Fibroblast of lung (primary cell): ENCODE data around the gene ARHGDIG. TPM values are rescaled to one million over a fixed set of nuclear protein-coding genes. Genes with fewer than 3 reads are reported as not detected.

ENCODE experiments used
- DNase-seq, 2 donors: peaks; one replicate each; pipeline versions ENCODE4 v3.0.0 to v3.0.0-alpha.2; 2010; ENCODE audit warnings: low read depth in 2 of 2
- H2AFZ ChIP-seq: 2 replicates; pipeline ENCODE4 v1.5.1; 2012; ENCODE audit warnings: low read length, control low read depth, inconsistent platforms
- H3K27ac ChIP-seq: 2 replicates; pipeline ENCODE4 v1.5.1; 2011; ENCODE audit warnings: low read length, control low read depth; ENCODE audit not compliant: insufficient read depth
- H3K27me3 ChIP-seq: 2 replicates; pipeline ENCODE4 v1.5.1; 2011; ENCODE audit warnings: mild to moderate bottlenecking, low read length; ENCODE audit not compliant: control insufficient read depth, insufficient read depth
- H3K36me3 ChIP-seq: 2 replicates; pipeline ENCODE4 v1.5.1; 2011; ENCODE audit warnings: low read length; ENCODE audit not compliant: control insufficient read depth, insufficient read depth
- H3K4me1 ChIP-seq: 2 replicates; pipeline ENCODE4 v1.5.1; 2011; ENCODE audit warnings: low read length; ENCODE audit not compliant: control insufficient read depth, insufficient read depth; ENCODE audit errors: extremely low read depth
- H3K4me2 ChIP-seq: 2 replicates; pipeline ENCODE4 v1.5.1; 2011; ENCODE audit warnings: low read length, control low read depth; ENCODE audit not compliant: insufficient read depth; ENCODE audit errors: extremely low read depth
- H3K4me3 ChIP-seq, 4 experiments: fragments of 200-600 bp in 1 of 4; sonication (generic) in 1 of 4; replicated peaks in 1 of 4; 2 replicates each; pipeline ENCODE4 v1.5.1; 2011 to 2016; ENCODE audit warnings: low read length in 4 of 4, low read depth in 3 of 4, mild to moderate bottlenecking in 3 of 4, control low read depth in 2 of 4, inconsistent platforms in 1 of 4, mixed read lengths in 1 of 4; ENCODE audit not compliant: insufficient read depth in 1 of 4; ENCODE audit errors: control extremely low read depth in 1 of 4
- H3K79me2 ChIP-seq: 2 replicates; pipeline ENCODE4 v1.5.1; 2012; ENCODE audit warnings: mild to moderate bottlenecking, low read length, inconsistent platforms; ENCODE audit not compliant: control insufficient read depth, insufficient read depth
- H3K9ac ChIP-seq: 2 replicates; pipeline ENCODE4 v1.5.1; 2011; ENCODE audit warnings: mild to moderate bottlenecking, low read length, control low read depth; ENCODE audit not compliant: insufficient read depth
- H3K9me3 ChIP-seq: 2 replicates; pipeline ENCODE4 v1.5.1; 2012; ENCODE audit warnings: low read depth, low read length; ENCODE audit not compliant: control insufficient read depth, insufficient read depth
- H4K20me1 ChIP-seq: 2 replicates; pipeline ENCODE4 v1.5.1; 2011; ENCODE audit warnings: low read length; ENCODE audit not compliant: control insufficient read depth, insufficient read depth; ENCODE audit errors: extremely low read depth
- EZH2 ChIP-seq: IDR thresholded peaks from 2 replicates; pipeline ENCODE4 v1.5.1; 2012; ENCODE audit warnings: low read length, control low read depth, mild to moderate bottlenecking; ENCODE audit errors: missing control alignments
- polyA plus RNA-seq, 2 donors: library from polyadenylated mRNA; depleted of rRNA in 1 of 2; stranded (reverse) in 1 of 2; unstranded in 1 of 2; fragments of >200 nt; gene quantifications; 2 replicates each; pipeline ENCODE4 v1.2.1, GENCODE V29; 2011 to 2012; ENCODE audit warnings: missing spikeins in 1 of 2
- total RNA-seq: library from RNA; depleted of rRNA; stranded (reverse); fragments of >200 nt; gene quantifications from 2 replicates; pipeline ENCODE4 v1.2.1, GENCODE V29; 2014
- TF ChIP-seq, protein P1 (sequence below), 2 donors: IDR thresholded peaks in 1 of 2; conservative IDR thresholded peaks in 1 of 2; 1 replicate in 1 of 2; 2 replicates in 1 of 2; pipeline ENCODE4 v1.5.1; 2011 to 2012; ENCODE audit warnings: low read length in 2 of 2, control low read depth in 1 of 2, inconsistent platforms in 1 of 2, low read depth in 1 of 2, mild to moderate bottlenecking in 1 of 2

ARHGDIG gene
- total and polyA plus RNA-seq, 2 donors (not counting 1 experiment from before 2014, with no cell fraction given): 0.30 to 1.3 TPM

DNA sequence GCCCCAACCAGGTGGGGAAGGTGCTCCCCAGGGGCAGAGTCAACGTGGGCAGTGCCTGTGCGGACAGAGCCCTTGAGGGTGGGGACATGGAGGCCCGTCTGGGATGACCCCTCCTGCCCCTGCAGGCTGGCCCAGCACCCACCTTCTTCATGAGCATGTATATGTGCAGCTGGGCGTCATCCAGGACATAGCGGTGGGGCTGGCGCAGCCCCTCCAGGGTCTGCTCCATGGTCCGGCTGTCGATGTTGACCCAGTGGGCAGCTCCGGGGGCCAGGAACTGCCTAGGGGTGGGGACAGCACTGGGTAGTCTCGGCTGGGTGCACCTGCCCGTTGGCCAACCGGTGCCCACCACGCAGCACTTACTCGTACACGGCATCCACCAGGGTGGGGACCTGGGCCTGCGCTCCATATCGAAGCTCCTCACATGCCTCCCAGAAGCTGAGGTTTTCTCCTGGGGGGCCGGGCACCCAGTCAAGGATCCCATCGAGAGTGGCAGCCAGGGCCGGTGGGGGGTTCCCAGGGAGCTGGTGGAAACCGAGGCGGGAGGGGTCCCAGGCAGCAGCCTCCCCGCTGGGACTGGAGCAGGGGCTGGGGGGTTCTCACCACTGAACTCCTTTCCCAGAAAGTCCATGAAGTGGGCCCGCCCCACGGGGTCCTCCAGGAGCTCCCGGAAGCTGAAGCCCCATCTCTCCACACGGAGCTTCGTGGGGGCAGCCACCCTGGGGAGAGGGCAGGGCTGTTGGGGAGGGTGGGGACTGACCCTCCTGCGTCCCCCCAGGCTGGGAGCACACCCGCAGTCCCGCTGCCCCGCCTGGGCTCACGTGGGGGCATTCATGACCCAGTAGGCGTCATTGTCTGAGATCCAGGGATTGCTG, 9.8 kb upstream of the ARHGDIG start:
- Histone ChIP-seq H3K27ac (no peak overlapping the region), H4K20me1 (no peaks in the 10 kb centered on the region), H3K9me3 (no peaks in the 10 kb centered on the region), H3K27me3 (peaks cover 3% of the 10 kb centered on the region), H2AFZ (no peak overlapping the region), H3K4me1 (no peaks in the 10 kb centered on the region), H3K36me3 (no peaks in the 10 kb centered on the region), H3K9ac (no peak overlapping the region), H3K4me3 (no peak overlapping the region), H3K79me2 (no peaks in the 10 kb centered on the region), H3K4me2 (no peak overlapping the region)
- TF ChIP-seq, protein P1, sequence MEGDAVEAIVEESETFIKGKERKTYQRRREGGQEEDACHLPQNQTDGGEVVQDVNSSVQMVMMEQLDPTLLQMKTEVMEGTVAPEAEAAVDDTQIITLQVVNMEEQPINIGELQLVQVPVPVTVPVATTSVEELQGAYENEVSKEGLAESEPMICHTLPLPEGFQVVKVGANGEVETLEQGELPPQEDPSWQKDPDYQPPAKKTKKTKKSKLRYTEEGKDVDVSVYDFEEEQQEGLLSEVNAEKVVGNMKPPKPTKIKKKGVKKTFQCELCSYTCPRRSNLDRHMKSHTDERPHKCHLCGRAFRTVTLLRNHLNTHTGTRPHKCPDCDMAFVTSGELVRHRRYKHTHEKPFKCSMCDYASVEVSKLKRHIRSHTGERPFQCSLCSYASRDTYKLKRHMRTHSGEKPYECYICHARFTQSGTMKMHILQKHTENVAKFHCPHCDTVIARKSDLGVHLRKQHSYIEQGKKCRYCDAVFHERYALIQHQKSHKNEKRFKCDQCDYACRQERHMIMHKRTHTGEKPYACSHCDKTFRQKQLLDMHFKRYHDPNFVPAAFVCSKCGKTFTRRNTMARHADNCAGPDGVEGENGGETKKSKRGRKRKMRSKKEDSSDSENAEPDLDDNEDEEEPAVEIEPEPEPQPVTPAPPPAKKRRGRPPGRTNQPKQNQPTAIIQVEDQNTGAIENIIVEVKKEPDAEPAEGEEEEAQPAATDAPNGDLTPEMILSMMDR (conservative IDR thresholded peaks at IDR 0.05 in 1 of 2, IDR thresholded peaks at IDR 0.05 in 1 of 2; ENCODE audit: low read depth in 1 of 2, low read length in 2 of 2): no peak
- no peak for TF ChIP-seq EZH2
- DNase-seq: no peak

DNA sequence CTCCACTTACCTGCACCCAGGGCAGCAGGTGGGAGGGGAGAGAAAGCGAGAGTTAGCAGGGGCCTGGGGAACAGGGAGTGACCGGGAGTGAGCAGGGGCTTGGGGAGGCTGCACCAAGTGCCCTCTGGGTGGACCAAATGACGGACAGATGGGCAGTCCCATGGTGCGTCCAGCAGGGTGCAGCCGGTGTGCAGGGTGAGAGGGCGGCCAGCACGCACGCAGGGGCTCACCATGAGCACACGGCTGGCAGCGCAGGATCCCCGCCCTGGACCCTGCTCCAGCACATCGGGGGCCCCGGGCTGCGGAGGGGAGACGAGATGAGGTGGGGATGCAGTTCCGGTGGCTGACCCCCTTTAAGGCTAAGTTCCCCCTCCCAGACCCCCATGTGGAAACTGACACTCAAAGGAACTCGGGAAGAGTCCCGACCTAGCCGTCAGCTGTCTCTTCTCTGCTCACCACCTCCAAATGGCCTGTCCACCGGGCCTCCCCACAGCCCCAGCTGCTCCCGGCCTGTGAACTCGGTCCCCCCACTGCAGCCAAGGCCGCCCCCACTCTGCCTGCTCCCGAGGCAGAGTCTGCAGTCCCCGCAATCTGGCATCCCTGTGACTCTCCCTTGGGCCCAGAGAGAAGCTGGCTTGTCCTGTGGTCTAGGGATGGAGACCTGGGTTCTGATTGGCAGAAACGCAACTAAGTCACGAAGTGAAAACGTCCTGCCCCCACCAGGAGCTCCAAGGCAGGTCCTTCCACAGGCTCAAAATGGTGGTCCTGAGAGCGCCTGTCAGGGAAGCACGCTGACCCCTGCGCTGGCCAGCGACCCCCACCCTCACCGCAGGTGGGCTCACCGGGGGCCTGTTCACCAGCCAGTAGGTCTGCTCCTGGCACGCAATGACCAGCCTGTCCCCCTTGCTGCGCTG, 7.5 kb upstream of the ARHGDIG start:
- H2AFZ ChIP-seq: no peak overlapping the region
- H3K27me3 ChIP-seq: peaks cover 3% of the 10 kb centered on the region
- no peaks in the 10 kb centered on the region for H3K9me3 ChIP-seq
- no peak for TF ChIP-seq EZH2
- TF ChIP-seq, protein P1 (conservative IDR thresholded peaks at IDR 0.05 in 1 of 2, IDR thresholded peaks at IDR 0.05 in 1 of 2; ENCODE audit: low read depth in 1 of 2, low read length in 2 of 2): no peak
- no peak overlapping the region for H3K9ac ChIP-seq
- H4K20me1 ChIP-seq: no peaks in the 10 kb centered on the region
- H3K4me2 ChIP-seq: no peak overlapping the region
- H3K79me2 ChIP-seq: no peaks in the 10 kb centered on the region
- DNase-seq: no peak
- H3K4me3 ChIP-seq: no peak overlapping the region
- no peaks in the 10 kb centered on the region for H3K36me3 ChIP-seq
- no peaks in the 10 kb centered on the region for H3K4me1 ChIP-seq
- no peak overlapping the region for H3K27ac ChIP-seq
